Measurements from ENCODE around the gene MNT.

The MNT gene

GRCh38 chr17:2415081-2415480 lies 14.2 kb upstream of the MNT start:
- no peak for DNase-seq

- DNase-seq = no peak
Observed at GRCh38 chr17:2414446-2415064, 13.7 kb upstream of the MNT start.

GRCh38 chr17:2412561-2413021 lies 11.7 kb upstream of the MNT start:
- DNase-seq = no peak

GRCh38 chr17:2410951-2411350 lies 10.1 kb upstream of the MNT start:
- DNase-seq = no peak

- DNase-seq = peak; percentile 78
Observed at GRCh38 chr17:2406903-2407790, 6.3 kb upstream of the MNT start.

GRCh38 chr17:2406271-2406902 lies 5.5 kb upstream of the MNT start:
- no peak for DNase-seq

- peak; percentile 90 for DNase-seq
Observed at GRCh38 chr17:2405247-2405926, 4.5 kb upstream of the MNT start.

- DNase-seq = no peak
Observed at GRCh38 chr17:2403044-2403443, 2.2 kb upstream of the MNT start.

GRCh38 chr17:2402544-2402943 lies 1.7 kb upstream of the MNT start:
- no peak for DNase-seq

GRCh38 chr17:2401426-2402221 lies 764 bp upstream of the MNT start:
- DNase-seq = peak; percentile 100

GRCh38 chr17:2400474-2400866 lies 390 bp downstream of the MNT start:
- peak; percentile 34 for DNase-seq

GRCh38 chr17:2399572-2400473 lies 1.0 kb downstream of the MNT start:
- DNase-seq = peak; percentile 95

GRCh38 chr17:2398655-2399571 lies 1.9 kb downstream of the MNT start:
- peak; percentile 83 for DNase-seq

- DNase-seq = no peak
Observed at GRCh38 chr17:2398182-2398581, 2.7 kb downstream of the MNT start.

- no peak for DNase-seq
Observed at GRCh38 chr17:2397247-2398171, 3.4 kb downstream of the MNT start.

- DNase-seq = peak; percentile 98
Observed at GRCh38 chr17:2396568-2397246, 4.2 kb downstream of the MNT start.

GRCh38 chr17:2396192-2396567 lies 4.7 kb downstream of the MNT start:
- no peak for DNase-seq

All from fibroblast of upper back skin (primary cell).